Measurements from ENCODE around the gene NPR3.

NPR3 gene

DNA sequence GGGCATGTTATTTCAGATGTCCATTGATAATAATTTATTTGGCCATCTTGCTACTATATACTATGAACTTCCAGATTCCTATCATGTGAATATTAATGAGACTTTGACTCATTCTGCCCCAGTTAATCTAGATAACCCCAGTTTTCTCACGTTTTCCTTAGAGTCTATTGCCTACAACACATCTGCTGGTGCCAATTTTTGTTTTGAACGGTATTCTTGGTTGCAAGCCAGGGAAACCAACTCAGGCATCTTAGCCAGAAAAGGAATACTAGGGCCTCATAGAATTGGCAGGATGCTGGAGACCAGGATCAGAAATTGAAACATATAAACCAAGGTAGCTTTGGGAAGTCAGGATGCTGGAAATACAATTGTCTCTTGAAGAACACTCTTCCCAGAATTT, 28.0 kb upstream of the NPR3 start:
- Histone ChIP-seq H4K8ac (ENCODE audit: low read length) (no peak overlapping the region), H3K27me3 (ENCODE audit: control insufficient read depth in 1 of 2, insufficient read depth in 1 of 2, low read length in 2 of 2) (no peaks in the 10 kb centered on the region), H3K27ac (ENCODE audit: low read length, poor library complexity, severe bottlenecking) (no peak overlapping the region), H3K18ac (ENCODE audit: low read depth in 1 of 2, low read length in 2 of 2) (no peak overlapping the region), H3K4me1 (ENCODE audit: control insufficient read depth, insufficient read depth, low read depth, low read length) (no peaks in the 10 kb centered on the region), H3K4me3 (ENCODE audit: insufficient read depth in 1 of 2, low read depth in 1 of 2, low read length in 2 of 2) (no peak overlapping the region), H2BK15ac (ENCODE audit: low read depth, poor library complexity, severe bottlenecking) (no peak overlapping the region), H3K9me3 (ENCODE audit: control insufficient read depth, low read length) (peaks cover 21% of the 10 kb centered on the region), H2BK120ac (ENCODE audit: low read depth, low read length) (no peak overlapping the region), H4K91ac (ENCODE audit: low read length) (no peak overlapping the region), H2AK5ac (ENCODE audit: low read length, severe bottlenecking) (no peak overlapping the region), H3K9ac (ENCODE audit: low read length) (no peak overlapping the region), H3K23ac (ENCODE audit: low read length in 2 of 2) (no peak overlapping the region), H3K4me2 (ENCODE audit: low read length, poor library complexity, severe bottlenecking) (no peak overlapping the region), H3K4ac (ENCODE audit: low read depth in 1 of 2, low read length in 2 of 2) (no peak overlapping the region), H2AFZ (ENCODE audit: low read depth, low read length) (no peak overlapping the region), H3K36me3 (ENCODE audit: control insufficient read depth in 1 of 2, insufficient read depth in 2 of 2, low read depth in 1 of 2, low read length in 2 of 2) (no peaks in the 10 kb centered on the region), H2BK12ac (ENCODE audit: low read length in 2 of 2) (no peak overlapping the region), H3K14ac (ENCODE audit: low read length in 2 of 2) (no peak overlapping the region), H3K79me1 (replicated peaks; ENCODE audit: low read length, poor library complexity, severe bottlenecking) (no peaks in the 10 kb centered on the region), H2BK5ac (ENCODE audit: low read depth, low read length, poor library complexity, severe bottlenecking) (no peak overlapping the region)
- no peak for DNase-seq
- 57% methylated on average over 2 of the region's 2 CpGs for WGBS

GRCh38 chr5:32684260-32684659, 26.9 kb upstream of the NPR3 start:
- Histone ChIP-seq H3K27ac (ENCODE audit: low read length, poor library complexity, severe bottlenecking) (no peak overlapping the region), H3K4ac (ENCODE audit: low read depth in 1 of 2, low read length in 2 of 2) (no peak overlapping the region), H3K27me3 (ENCODE audit: control insufficient read depth in 1 of 2, insufficient read depth in 1 of 2, low read length in 2 of 2) (no peaks in the 10 kb centered on the region), H3K4me2 (ENCODE audit: low read length, poor library complexity, severe bottlenecking) (no peak overlapping the region), H2BK5ac (ENCODE audit: low read depth, low read length, poor library complexity, severe bottlenecking) (no peak overlapping the region), H4K8ac (ENCODE audit: low read length) (no peak overlapping the region), H4K91ac (ENCODE audit: low read length) (no peak overlapping the region), H2AFZ (ENCODE audit: low read depth, low read length) (no peak overlapping the region), H2AK5ac (ENCODE audit: low read length, severe bottlenecking) (no peak overlapping the region), H2BK15ac (ENCODE audit: low read depth, poor library complexity, severe bottlenecking) (no peak overlapping the region), H3K23ac (ENCODE audit: low read length in 2 of 2) (no peak overlapping the region), H3K36me3 (ENCODE audit: control insufficient read depth in 1 of 2, insufficient read depth in 2 of 2, low read depth in 1 of 2, low read length in 2 of 2) (no peaks in the 10 kb centered on the region), H3K18ac (ENCODE audit: low read depth in 1 of 2, low read length in 2 of 2) (no peak overlapping the region), H2BK12ac (ENCODE audit: low read length in 2 of 2) (no peak overlapping the region), H3K9ac (ENCODE audit: low read length) (no peak overlapping the region), H3K4me3 (ENCODE audit: insufficient read depth in 1 of 2, low read depth in 1 of 2, low read length in 2 of 2) (no peak overlapping the region), H3K79me1 (replicated peaks; ENCODE audit: low read length, poor library complexity, severe bottlenecking) (no peaks in the 10 kb centered on the region), H2BK120ac (ENCODE audit: low read depth, low read length) (no peak overlapping the region), H3K14ac (ENCODE audit: low read length in 2 of 2) (no peak overlapping the region), H3K9me3 (ENCODE audit: control insufficient read depth, low read length) (peaks cover 21% of the 10 kb centered on the region), H3K4me1 (ENCODE audit: control insufficient read depth, insufficient read depth, low read depth, low read length) (peaks cover 3% of the 10 kb centered on the region)
- 97% methylated on average over 1 of the region's 1 CpG for WGBS
- DNase-seq: no peak

GRCh38 chr5:32686799-32687498, 24.2 kb upstream of the NPR3 start:
- H4K91ac ChIP-seq (ENCODE audit: low read length): no peak overlapping the region
- H3K4me1 ChIP-seq (ENCODE audit: control insufficient read depth, insufficient read depth, low read depth, low read length): peaks cover 4% of the 10 kb centered on the region
- no peaks in the 10 kb centered on the region for H3K27me3 ChIP-seq (ENCODE audit: control insufficient read depth in 1 of 2, insufficient read depth in 1 of 2, low read length in 2 of 2)
- H2BK12ac ChIP-seq (ENCODE audit: low read length in 2 of 2): no peak overlapping the region
- H4K8ac ChIP-seq (ENCODE audit: low read length): no peak overlapping the region
- no peak overlapping the region for H3K9ac ChIP-seq (ENCODE audit: low read length)
- H2BK15ac ChIP-seq (ENCODE audit: low read depth, poor library complexity, severe bottlenecking): no peak overlapping the region
- H2BK120ac ChIP-seq (ENCODE audit: low read depth, low read length): no peak overlapping the region
- no peak overlapping the region for H3K4ac ChIP-seq (ENCODE audit: low read depth in 1 of 2, low read length in 2 of 2)
- H2AFZ ChIP-seq (ENCODE audit: low read depth, low read length): no peak overlapping the region
- H3K4me3 ChIP-seq (ENCODE audit: insufficient read depth in 1 of 2, low read depth in 1 of 2, low read length in 2 of 2): no peak overlapping the region
- no peak overlapping the region for H3K23ac ChIP-seq (ENCODE audit: low read length in 2 of 2)
- peaks cover 21% of the 10 kb centered on the region for H3K9me3 ChIP-seq (ENCODE audit: control insufficient read depth, low read length)
- H3K4me2 ChIP-seq (ENCODE audit: low read length, poor library complexity, severe bottlenecking): no peak overlapping the region
- no peak for DNase-seq
- H3K14ac ChIP-seq (ENCODE audit: low read length in 2 of 2): no peak overlapping the region
- H3K18ac ChIP-seq (ENCODE audit: low read depth in 1 of 2, low read length in 2 of 2): no peak overlapping the region
- H2BK5ac ChIP-seq (ENCODE audit: low read depth, low read length, poor library complexity, severe bottlenecking): no peak overlapping the region
- H3K36me3 ChIP-seq (ENCODE audit: control insufficient read depth in 1 of 2, insufficient read depth in 2 of 2, low read depth in 1 of 2, low read length in 2 of 2): no peaks in the 10 kb centered on the region
- 73% methylated on average over 1 of the region's 2 CpGs for WGBS
- H2AK5ac ChIP-seq (ENCODE audit: low read length, severe bottlenecking): no peak overlapping the region
- peak overlapping the region; percentile 51 for H3K27ac ChIP-seq (ENCODE audit: low read length, poor library complexity, severe bottlenecking)
- H3K79me1 ChIP-seq (replicated peaks; ENCODE audit: low read length, poor library complexity, severe bottlenecking): no peaks in the 10 kb centered on the region

GRCh38 chr5:32687499-32687831, 23.7 kb upstream of the NPR3 start:
- Histone ChIP-seq H2BK15ac (ENCODE audit: low read depth, poor library complexity, severe bottlenecking) (no peak overlapping the region), H3K14ac (ENCODE audit: low read length in 2 of 2) (no peak overlapping the region), H3K4me2 (ENCODE audit: low read length, poor library complexity, severe bottlenecking) (no peak overlapping the region), H2BK120ac (ENCODE audit: low read depth, low read length) (no peak overlapping the region), H3K4me3 (ENCODE audit: insufficient read depth in 1 of 2, low read depth in 1 of 2, low read length in 2 of 2) (no peak overlapping the region), H2BK12ac (ENCODE audit: low read length in 2 of 2) (no peak overlapping the region), H4K8ac (ENCODE audit: low read length) (no peak overlapping the region), H3K9ac (ENCODE audit: low read length) (no peak overlapping the region), H2AK5ac (ENCODE audit: low read length, severe bottlenecking) (no peak overlapping the region), H3K4me1 (ENCODE audit: control insufficient read depth, insufficient read depth, low read depth, low read length) (peaks cover 4% of the 10 kb centered on the region), H3K23ac (ENCODE audit: low read length in 2 of 2) (no peak overlapping the region), H3K27me3 (ENCODE audit: control insufficient read depth in 1 of 2, insufficient read depth in 1 of 2, low read length in 2 of 2) (no peaks in the 10 kb centered on the region), H4K91ac (ENCODE audit: low read length) (no peak overlapping the region), H3K4ac (ENCODE audit: low read depth in 1 of 2, low read length in 2 of 2) (no peak overlapping the region), H3K36me3 (ENCODE audit: control insufficient read depth in 1 of 2, insufficient read depth in 2 of 2, low read depth in 1 of 2, low read length in 2 of 2) (no peaks in the 10 kb centered on the region), H2AFZ (ENCODE audit: low read depth, low read length) (no peak overlapping the region), H3K27ac (ENCODE audit: low read length, poor library complexity, severe bottlenecking) (no peak overlapping the region), H3K79me1 (replicated peaks; ENCODE audit: low read length, poor library complexity, severe bottlenecking) (no peaks in the 10 kb centered on the region), H3K18ac (ENCODE audit: low read depth in 1 of 2, low read length in 2 of 2) (no peak overlapping the region), H3K9me3 (ENCODE audit: control insufficient read depth, low read length) (peaks cover 21% of the 10 kb centered on the region), H2BK5ac (ENCODE audit: low read depth, low read length, poor library complexity, severe bottlenecking) (no peak overlapping the region)
- no peak for DNase-seq

All from mesenchymal stem cell (in vitro differentiated cells and primary cell).